ENCODE measurements around the gene STK24. TPM values are rescaled to one million over a fixed set of nuclear protein-coding genes. Genes with fewer than 3 reads are reported as not detected.

The STK24 gene
- total and polyA plus RNA-seq, 10 of the 15 experiments (the other 5 are each of a cell fraction or from before 2014, with no cell fraction given): 7.5 to 115 (median 52.9) TPM

- H4K20me1 ChIP-seq (ENCODE audit: control insufficient read depth, insufficient read depth): no peaks in the 10 kb centered on the region
- intact Hi-C loops (cut with micrococcal nuclease; ENCODE audit: unreplicated experiment) (no loop called here), in situ Hi-C loops (cut with MboI) (no loop called here)
- ChIA-PET POLR2A (no interaction called here), RAD21 (ENCODE audit: unreplicated experiment) (interaction anchor here (0.7 to 2.4 kb wide), 3 partner anchors 11 to 70 kb away, joined by 3 to 8 read pairs (median 4); no protein-coding TSS in a partner anchor), SMC1A (ENCODE audit: uncharacterized antibody, unreplicated experiment) (no interaction called here), CTCF (interaction anchor here (0.7 to 2.3 kb wide), 4 partner anchors 9 to 216 kb away, joined by 3 to 8 read pairs (median 4); no protein-coding TSS in a partner anchor)
- H3K4me1 ChIP-seq (ENCODE audit: control insufficient read depth, insufficient read depth, low read length): no peaks in the 10 kb centered on the region
- H3K27me3 ChIP-seq (replicated peaks in 1 of 2; ENCODE audit: control insufficient read depth in 2 of 2, insufficient read depth in 2 of 2, low read length in 1 of 2): no peaks in the 10 kb centered on the region
- no peak overlapping the region for H3K4me3 ChIP-seq
- 89% methylated on average over 6 of the region's 6 CpGs for WGBS (ENCODE audit: insufficient coverage, insufficient replicate concordance, low lambda C conversion rate, missing lambda C conversion rate)
- no peaks in the 10 kb centered on the region for H3K79me2 ChIP-seq (ENCODE audit: control insufficient read depth, insufficient read depth, low read length)
- no peak overlapping the region for H3K4me2 ChIP-seq (ENCODE audit: control insufficient read depth, insufficient read depth)
- no peak overlapping the region for H2AFZ ChIP-seq (ENCODE audit: control insufficient read depth, low read depth, low read length)
- FAIRE-seq (no peak), DNase-seq (ENCODE audit: low read depth, low spot score) (no peak), ATAC-seq (no peak)
- H3K9ac ChIP-seq (ENCODE audit: control insufficient read depth, insufficient read depth, low read length): no peak overlapping the region
- H3K9me3 ChIP-seq (replicated peaks; ENCODE audit: control insufficient read depth, insufficient read depth, low read length): no peaks in the 10 kb centered on the region
- BruUV-seq (replicated peaks): no TSS peak
- H3K27ac ChIP-seq (ENCODE audit: control insufficient read depth, insufficient read depth): no peak overlapping the region
- peaks cover 27 to 37% of the 10 kb centered on the region in 2 experiments for H3K36me3 ChIP-seq (ENCODE audit: control insufficient read depth in 2 of 2, insufficient read depth in 2 of 2, low read length in 1 of 2)
- TF ChIP-seq MYB (IDR thresholded peaks at IDR 0.05; ENCODE audit: borderline replicate concordance, low read depth, low read length): no peak
- no peak for TF ChIP-seq KDM1A (IDR thresholded peaks at IDR 0.05; ENCODE audit: borderline replicate concordance)
Measured at GRCh38 chr13:98456413-98456845, 120.5 kb downstream of the STK24 start.

GRCh38 chr13:98454389-98454881 is 122.5 kb downstream of the STK24 start:
- Histone ChIP-seq H3K27me3 (replicated peaks in 1 of 2; ENCODE audit: control insufficient read depth in 2 of 2, insufficient read depth in 2 of 2, low read length in 1 of 2) (no peaks in the 10 kb centered on the region), H4K20me1 (ENCODE audit: control insufficient read depth, insufficient read depth) (no peaks in the 10 kb centered on the region), H3K4me1 (ENCODE audit: control insufficient read depth, insufficient read depth, low read length) (no peaks in the 10 kb centered on the region), H3K9ac (ENCODE audit: control insufficient read depth, insufficient read depth, low read length) (no peak overlapping the region), H3K79me2 (ENCODE audit: control insufficient read depth, insufficient read depth, low read length) (no peaks in the 10 kb centered on the region), H3K9me3 (replicated peaks; ENCODE audit: control insufficient read depth, insufficient read depth, low read length) (no peaks in the 10 kb centered on the region), H3K4me3 (no peak overlapping the region), H3K27ac (ENCODE audit: control insufficient read depth, insufficient read depth) (no peak overlapping the region), H3K36me3 (ENCODE audit: control insufficient read depth in 2 of 2, insufficient read depth in 2 of 2, low read length in 1 of 2) (peaks cover 24 to 36% of the 10 kb centered on the region in 2 experiments), H2AFZ (ENCODE audit: control insufficient read depth, low read depth, low read length) (no peak overlapping the region), H3K4me2 (ENCODE audit: control insufficient read depth, insufficient read depth) (no peak overlapping the region)
- in situ Hi-C loops (cut with MboI): no loop called here
- SMC1A ChIA-PET (ENCODE audit: uncharacterized antibody, unreplicated experiment): interaction anchor here (0.9 to 1.7 kb wide), 2 partner anchors 9 to 199 kb away, joined by 3 to 5 read pairs; no protein-coding TSS in a partner anchor
- RAD21 ChIA-PET (ENCODE audit: unreplicated experiment): interaction anchor here (0.9 to 1.0 kb wide), 2 partner anchors 9 to 199 kb away, joined by 3 to 4 read pairs; no protein-coding TSS in a partner anchor
- no peak for TF ChIP-seq NFXL1 (IDR thresholded peaks at IDR 0.05; ENCODE audit: borderline replicate concordance)
- TF ChIP-seq CHD1 (IDR thresholded peaks at IDR 0.05; ENCODE audit: low read depth, low read length): no peak
- no peak for TF ChIP-seq ATF3 (IDR thresholded peaks at IDR 0.05; ENCODE audit: borderline replicate concordance, extremely low read depth, low read depth, low read length)
- no peak for TF ChIP-seq MXI1 (IDR thresholded peaks at IDR 0.05; ENCODE audit: low read depth, low read length)
- ATAC-seq: no peak
- DNase-seq (ENCODE audit: low read depth, low spot score): no peak
- intact Hi-C loops (cut with micrococcal nuclease; ENCODE audit: unreplicated experiment): no loop called here
- no TSS peak for BruUV-seq (replicated peaks)
- POLR2A ChIA-PET: no interaction called here
- FAIRE-seq: no peak
- 62% methylated on average over 7 of the region's 7 CpGs for WGBS (ENCODE audit: insufficient coverage, insufficient replicate concordance, low lambda C conversion rate, missing lambda C conversion rate)
- CTCF ChIA-PET: interaction anchor here (1.0 to 2.3 kb wide), 5 partner anchors 9 to 199 kb away, joined by 3 to 10 read pairs (median 3); no protein-coding TSS in a partner anchor
